Naive thymus-derived CD8-positive, alpha-beta T cell (primary cell): Measurements from ENCODE around the gene YY1. TPM values are rescaled to one million over a fixed set of nuclear protein-coding genes. Genes with fewer than 3 reads are reported as not detected.
"Not testable (repeated sequence)": the region's sequence is repeated elsewhere in the genome, so short reads cannot be mapped to it uniquely, and the experiment has no call there.

Experiments
- ATAC-seq, 2 donors: fragments of 150-1000 bp; cut with Tn5 transposase in 1 of 2; sonication (Bioruptor Pico), chemical (Tn5 transposase) in 1 of 2; 1 replicate in 1 of 2; 2 replicates in 1 of 2; pipeline ENCODE4 v1.10.0; 2021; ENCODE audit warnings: mild to moderate bottlenecking in 2 of 2, moderate library complexity in 2 of 2
- POLR2A ChIA-PET: fragments of 350-600 bp; sonication (Branson Sonifier 250); formaldehyde crosslinking; loops from one replicate; lab custom pipeline; 2021; ENCODE audit warnings: antibody characterized with exemption; lab: Charles Lee
- DNase-seq, 10 donors: peaks; one replicate each; pipeline versions ENCODE4 v3.0.0 to v3.0.0-alpha.2; 2020 to 2022
- H3K27ac Mint-ChIP-seq, 10 donors: one replicate each; pipeline ENCODE4 v1.8.0; 2020 to 2022; ENCODE audit warnings: mild to moderate bottlenecking in 10 of 10, mixed read lengths in 10 of 10, moderate library complexity in 4 of 10, inconsistent platforms in 1 of 10
- H3K27me3 Mint-ChIP-seq, 5 donors: one replicate each; pipeline ENCODE4 v1.8.0; 2021 to 2022; ENCODE audit warnings: mixed read lengths in 5 of 5
- H3K36me3 Mint-ChIP-seq, 3 donors: one replicate each; pipeline ENCODE4 v1.8.0; 2020 to 2022; ENCODE audit warnings: mixed read lengths in 3 of 3, mild to moderate bottlenecking in 2 of 3, inconsistent platforms in 1 of 3
- H3K4me1 Mint-ChIP-seq, 4 donors: one replicate each; pipeline ENCODE4 v1.8.0; 2021 to 2022; ENCODE audit warnings: mixed read lengths in 4 of 4
- H3K4me3 Mint-ChIP-seq, 10 donors: one replicate each; pipeline ENCODE4 v1.8.0; 2020 to 2022; ENCODE audit warnings: mild to moderate bottlenecking in 10 of 10, mixed read lengths in 10 of 10, moderate library complexity in 6 of 10, inconsistent platforms in 1 of 10
- H3K9me3 Mint-ChIP-seq, 9 donors: one replicate each; pipeline ENCODE4 v1.8.0; 2020 to 2022; ENCODE audit warnings: mixed read lengths in 9 of 9, mild to moderate bottlenecking in 3 of 9, inconsistent platforms in 1 of 9, moderate library complexity in 1 of 9
- polyA plus RNA-seq, 3 donors: library from polyadenylated mRNA; unstranded; fragments of 300-500 nt; fragmentation: Illumina TruSeq; gene quantifications; one replicate each; pipeline ENCODE4 v1.2.3, GENCODE V29; 2021
- total RNA-seq, 8 experiments: library from RNA in 2 of 8; stranded (reverse) in 2 of 8; gene quantifications; one replicate each; pipeline ENCODE4 v1.2.3 and lab custom pipeline; 2021 to 2026

The YY1 gene
- total and polyA plus RNA-seq, 5 experiments from 2014 or later, result 15.0 to 102 (median 16.5) TPM

DNA sequence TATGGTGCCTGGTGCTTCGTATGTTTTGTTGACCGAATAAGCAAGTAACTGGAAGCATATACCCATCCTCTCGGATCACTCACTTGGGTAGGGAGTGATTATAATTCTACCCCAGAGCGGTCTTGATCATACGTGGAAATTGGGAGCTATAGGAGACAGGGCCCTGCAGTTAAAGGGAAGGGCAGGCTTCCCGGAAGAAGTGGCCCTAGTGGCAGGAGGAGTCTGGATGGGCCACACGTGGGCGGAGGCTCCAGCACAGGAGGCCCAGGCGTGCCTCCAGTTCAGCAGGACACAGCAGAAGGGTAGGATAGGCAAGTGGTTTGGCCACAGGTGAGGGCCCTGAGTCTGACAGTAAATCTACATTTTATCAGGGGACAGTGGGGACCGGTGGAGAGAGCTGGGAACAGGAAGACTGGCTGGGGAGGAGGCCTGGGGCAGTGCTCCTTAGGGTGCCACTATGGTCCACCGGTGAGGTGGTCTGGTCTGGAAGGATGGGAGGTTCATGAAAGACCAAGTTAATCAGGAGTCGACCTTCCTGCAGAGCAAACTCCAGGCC is 23.5 kb upstream of the YY1 start:
- no peaks in the 10 kb centered on the region for H3K27me3 Mint-ChIP-seq
- peak overlapping the region in 9 of 10 donors; percentile 74 to 87 (median 81) for H3K4me3 Mint-ChIP-seq
- DNase-seq (no peak), ATAC-seq (no peak)
- peaks cover 16 to 45% (median 35%) of the 10 kb centered on the region in 4 donors for H3K4me1 Mint-ChIP-seq
- H3K27ac Mint-ChIP-seq, result peak overlapping the region; percentile 75 to 97 (median 90)
- no peaks in the 10 kb centered on the region for H3K9me3 Mint-ChIP-seq
- H3K36me3 Mint-ChIP-seq, result no peaks in the 10 kb centered on the region
- POLR2A ChIA-PET, result interaction anchor here (0.6 to 6.6 kb wide), 10 partner anchors 8 to 149 kb away, joined by 3 to 97 read pairs (median 4); partner anchors contain the start of gene YY1

DNA sequence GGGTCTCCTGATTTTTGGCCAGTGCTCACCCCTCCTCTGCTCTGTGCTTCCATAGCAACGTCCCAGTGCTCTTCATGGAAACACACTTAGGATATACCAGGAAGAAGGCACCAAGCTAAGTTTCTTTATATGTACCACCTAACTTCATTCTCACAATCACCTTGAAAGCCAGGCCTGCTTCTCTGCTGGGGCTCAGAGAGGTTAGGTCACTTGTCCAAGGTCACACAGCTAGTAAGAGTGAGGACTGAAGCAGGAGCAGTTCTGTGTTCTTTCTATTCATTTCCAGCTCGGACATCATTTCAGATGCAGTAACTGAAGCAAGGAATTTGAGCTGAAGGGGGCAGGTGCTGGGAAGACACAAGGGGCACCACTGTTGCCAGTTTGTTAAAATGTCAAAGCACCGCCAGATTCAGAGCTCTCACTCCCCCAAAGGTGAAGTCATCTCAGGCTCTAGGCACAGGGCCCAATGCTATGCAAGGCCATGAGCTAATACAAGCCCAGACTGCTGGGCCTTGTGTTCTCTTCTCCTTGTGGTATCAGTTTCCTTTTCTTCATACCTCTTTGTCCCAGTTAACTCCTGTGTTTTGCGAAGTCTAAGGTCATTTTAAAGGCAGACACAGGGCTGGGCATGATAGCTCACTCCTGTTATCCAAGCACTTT is 19.7 kb upstream of the YY1 start:
- no peak overlapping the region for H3K4me3 Mint-ChIP-seq
- no peaks in the 10 kb centered on the region for H3K36me3 Mint-ChIP-seq
- peak overlapping the region in 8 of 10 donors; percentile 39 to 87 (median 55) for H3K27ac Mint-ChIP-seq
- DNase-seq (no peak), ATAC-seq (no peak)
- no peaks in the 10 kb centered on the region for H3K27me3 Mint-ChIP-seq
- H3K4me1 Mint-ChIP-seq, result peaks cover 14 to 24% (median 18%) of the 10 kb centered on the region in 4 donors
- H3K9me3 Mint-ChIP-seq, result no peaks in the 10 kb centered on the region
- POLR2A ChIA-PET, result interaction anchor here (0.5 to 10.8 kb wide), 6 partner anchors 10 to 139 kb away, joined by 3 to 265 read pairs (median 4); partner anchors contain the start of gene YY1

DNA sequence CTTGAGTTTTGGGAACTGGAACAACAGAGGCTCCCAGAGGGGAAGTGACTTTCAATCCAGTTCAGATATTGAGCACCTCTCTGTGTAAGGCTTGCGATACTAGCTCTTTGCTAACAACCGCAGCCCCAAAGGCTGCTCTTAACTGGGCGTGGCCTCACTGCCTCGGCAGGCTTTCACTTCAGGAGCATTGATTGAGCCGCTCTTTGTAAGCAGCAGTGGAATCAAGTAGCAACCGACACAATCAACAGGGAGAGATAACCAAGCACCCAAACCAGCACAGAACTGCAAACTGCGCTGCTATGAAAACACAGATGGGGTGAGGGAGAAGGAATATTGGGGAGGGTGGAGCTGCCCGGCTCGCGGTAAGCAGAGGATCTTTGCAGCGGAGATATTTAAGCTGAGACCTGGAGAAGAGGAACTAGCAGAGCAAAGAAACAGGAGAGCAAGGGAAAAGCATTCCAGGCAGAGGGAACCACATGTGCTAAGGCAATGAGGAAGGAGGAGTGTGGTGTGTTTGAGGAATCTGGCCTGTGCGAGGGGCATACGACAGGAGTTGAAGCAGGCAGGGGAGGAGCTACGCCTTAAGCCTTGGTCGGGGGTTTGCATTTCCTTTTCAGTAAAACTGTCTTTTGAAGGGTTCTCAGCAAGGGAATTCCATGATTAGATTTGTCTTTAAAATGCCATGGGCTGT is 17.3 kb upstream of the YY1 start:
- POLR2A ChIA-PET, result interaction anchor here (0.5 to 10.8 kb wide), 17 partner anchors 8 to 538 kb away, joined by 3 to 265 read pairs (median 4); partner anchors contain the start of genes CYP46A1, EVL and YY1
- Mint-ChIP-seq H3K27me3 (no peaks in the 10 kb centered on the region), H3K4me1 (peaks cover 7 to 16% (median 14%) of the 10 kb centered on the region in 4 donors), H3K9me3 (no peaks in the 10 kb centered on the region), H3K27ac (no peak overlapping the region), H3K36me3 (no peaks in the 10 kb centered on the region), H3K4me3 (no peak overlapping the region)
- DNase-seq (peak; percentile 45 to 82 (median 64)), ATAC-seq (peak; percentile 93)

DNA sequence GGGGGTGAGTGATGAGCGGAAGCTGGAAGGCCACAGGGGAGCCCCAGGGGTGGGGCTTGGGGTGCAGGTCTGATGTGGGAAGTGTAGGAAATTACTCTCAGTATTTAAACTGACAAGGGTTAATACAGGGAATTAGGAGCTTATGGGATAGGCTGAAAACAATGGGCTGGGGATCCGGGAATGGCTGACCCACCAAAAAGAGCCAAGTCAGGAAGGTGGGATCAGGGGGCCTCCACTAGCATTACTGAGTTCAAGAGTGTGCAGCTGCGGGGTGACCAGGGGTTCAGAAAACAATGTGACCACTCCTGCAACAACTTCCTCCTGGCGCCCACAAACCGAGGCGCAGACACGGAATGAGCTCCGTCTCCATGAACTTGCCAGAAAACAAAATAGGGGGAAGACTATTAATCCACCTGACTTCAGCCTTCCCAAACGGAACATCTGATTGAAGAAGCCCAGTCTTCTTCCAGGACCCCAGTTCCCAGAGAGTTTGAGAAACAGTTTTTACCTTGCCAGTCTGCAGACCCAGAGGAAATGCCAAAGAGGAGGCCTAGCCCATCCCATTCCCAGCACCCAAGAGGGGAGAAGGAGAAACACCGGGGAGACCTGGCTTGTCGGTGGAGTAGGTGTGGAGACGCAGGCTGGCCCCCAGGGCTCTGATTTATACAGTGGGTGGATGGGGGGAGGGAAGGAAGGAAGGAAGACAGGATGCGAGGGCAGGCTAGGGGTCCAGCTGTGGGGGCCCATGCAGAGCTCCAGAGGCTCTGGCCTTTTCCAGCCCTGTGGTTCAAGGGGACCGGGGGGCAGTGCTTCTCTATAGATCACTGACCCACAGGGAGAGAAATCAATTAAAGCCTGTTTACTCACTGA is 16.5 kb upstream of the YY1 start:
- H3K4me3 Mint-ChIP-seq, result no peak overlapping the region
- POLR2A ChIA-PET, result interaction anchor here (0.5 to 10.8 kb wide), 14 partner anchors 9 to 155 kb away, joined by 3 to 265 read pairs (median 6); partner anchors contain the start of genes EVL and YY1
- no peaks in the 10 kb centered on the region for H3K27me3 Mint-ChIP-seq
- no peaks in the 10 kb centered on the region for H3K36me3 Mint-ChIP-seq
- H3K4me1 Mint-ChIP-seq, result peaks cover 7 to 17% (median 14%) of the 10 kb centered on the region in 4 donors
- H3K9me3 Mint-ChIP-seq, result no peaks in the 10 kb centered on the region
- DNase-seq (no peak), ATAC-seq (no peak)
- no peak overlapping the region for H3K27ac Mint-ChIP-seq

GRCh38 chr14:100223332-100224201 is 15.4 kb upstream of the YY1 start:
- ATAC-seq (peak; percentile 24 to 32), DNase-seq (peak in 2 of 10 donors; percentile 21 to 26)
- Mint-ChIP-seq H3K36me3 (no peaks in the 10 kb centered on the region), H3K4me1 (peaks cover 9 to 19% (median 16%) of the 10 kb centered on the region in 4 donors), H3K27ac (peak overlapping the region in 1 of 10 donors; percentile 95), H3K9me3 (no peaks in the 10 kb centered on the region), H3K4me3 (no peak overlapping the region), H3K27me3 (no peaks in the 10 kb centered on the region)
- POLR2A ChIA-PET, result interaction anchor here (0.5 to 10.8 kb wide), 15 partner anchors 10 to 619 kb away, joined by 3 to 265 read pairs (median 4); partner anchors contain the start of genes CCDC85C, EVL and YY1

- H3K36me3 Mint-ChIP-seq, result no peaks in the 10 kb centered on the region
- H3K27ac Mint-ChIP-seq, result peak overlapping the region in 1 of 10 donors; percentile 95
- POLR2A ChIA-PET, result interaction anchor here (0.6 to 10.8 kb wide), 13 partner anchors 11 to 989 kb away, joined by 3 to 265 read pairs (median 4); partner anchors contain the start of genes CCDC85C, EVL and YY1
- DNase-seq (peak in 3 of 10 donors; percentile 22 to 44 (median 35)), ATAC-seq (peak; percentile 22 to 32)
- peaks cover 14 to 23% (median 20%) of the 10 kb centered on the region in 4 donors for H3K4me1 Mint-ChIP-seq
- no peaks in the 10 kb centered on the region for H3K9me3 Mint-ChIP-seq
- H3K27me3 Mint-ChIP-seq, result no peaks in the 10 kb centered on the region
- H3K4me3 Mint-ChIP-seq, result no peak overlapping the region
Measured at GRCh38 chr14:100224229-100224866, 14.6 kb upstream of the YY1 start.

- H3K4me3 Mint-ChIP-seq, result peak overlapping the region in 7 of 10 donors; percentile 22 to 55 (median 39)
- peak overlapping the region in 7 of 10 donors; percentile 7 to 84 (median 54) for H3K27ac Mint-ChIP-seq
- no peaks in the 10 kb centered on the region for H3K27me3 Mint-ChIP-seq
- no peak for DNase-seq
- H3K9me3 Mint-ChIP-seq, result no peaks in the 10 kb centered on the region
- POLR2A ChIA-PET, result interaction anchor here (1.1 to 10.8 kb wide), 7 partner anchors 12 to 621 kb away, joined by 3 to 265 read pairs (median 10); partner anchors contain the start of genes CCDC85C, EVL and YY1
- ATAC-seq, result no peak
- peaks cover 0 to 2% (median 2%) of the 10 kb centered on the region in 3 donors for H3K36me3 Mint-ChIP-seq
- peaks cover 17 to 27% (median 23%) of the 10 kb centered on the region in 4 donors for H3K4me1 Mint-ChIP-seq
Measured at GRCh38 chr14:100225169-100225568, 13.8 kb upstream of the YY1 start.

GRCh38 chr14:100230361-100230760 is 8.6 kb upstream of the YY1 start:
- no peaks in the 10 kb centered on the region for H3K9me3 Mint-ChIP-seq
- peak overlapping the region; percentile 28 to 83 (median 52) for H3K27ac Mint-ChIP-seq
- DNase-seq (no peak), ATAC-seq (no peak)
- peaks cover 27 to 54% (median 41%) of the 10 kb centered on the region in 4 donors for H3K4me1 Mint-ChIP-seq
- peak overlapping the region in 1 of 10 donors; percentile 16 for H3K4me3 Mint-ChIP-seq
- no peaks in the 10 kb centered on the region for H3K27me3 Mint-ChIP-seq
- POLR2A ChIA-PET, result interaction anchor here (0.7 to 2.1 kb wide), 2 partner anchors 16 to 1857 kb away, joined by 3 to 8 read pairs; no protein-coding TSS in a partner anchor
- H3K36me3 Mint-ChIP-seq, result peaks cover 0 to 15% (median 2%) of the 10 kb centered on the region in 3 donors

DNA sequence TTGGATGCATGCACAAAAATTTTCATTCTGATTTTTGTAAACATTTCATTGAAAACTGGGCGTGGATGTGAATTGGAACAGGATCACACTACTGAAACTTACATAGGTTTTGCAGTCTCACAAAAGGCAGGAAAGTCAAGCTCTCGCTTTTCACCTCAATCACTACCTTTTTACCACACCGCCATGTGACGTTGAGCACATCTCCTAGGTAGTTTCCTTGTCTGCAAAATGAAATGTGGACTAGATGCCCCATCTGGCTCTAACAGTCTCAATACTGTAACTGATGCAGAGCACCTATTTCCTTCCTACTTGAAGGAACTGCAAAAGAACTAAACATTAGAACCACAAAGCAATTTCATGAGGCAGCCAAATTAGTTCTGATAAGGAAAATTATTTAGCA is 4.4 kb upstream of the YY1 start:
- H3K27me3 Mint-ChIP-seq, result no peaks in the 10 kb centered on the region
- peaks cover 32 to 58% (median 54%) of the 10 kb centered on the region in 4 donors for H3K4me1 Mint-ChIP-seq
- H3K4me3 Mint-ChIP-seq, result peak overlapping the region in 7 of 10 donors; percentile 5 to 81 (median 54)
- peaks cover 0 to 21% (median 2%) of the 10 kb centered on the region in 3 donors for H3K36me3 Mint-ChIP-seq
- DNase-seq (peak in 4 of 10 donors; percentile 21 to 49 (median 38)), ATAC-seq (peak in 1 of 2 donors; percentile 13)
- POLR2A ChIA-PET, result interaction anchor here (0.5 to 10.0 kb wide), 4 partner anchors 12 to 45 kb away, joined by 3 to 265 read pairs (median 26); no protein-coding TSS in a partner anchor
- H3K9me3 Mint-ChIP-seq, result no peaks in the 10 kb centered on the region
- peak overlapping the region in 9 of 10 donors; percentile 33 to 96 (median 85) for H3K27ac Mint-ChIP-seq

GRCh38 chr14:100236271-100236818 is 2.6 kb upstream of the YY1 start:
- not testable (repeated sequence) for H3K27me3 Mint-ChIP-seq, H3K9me3 Mint-ChIP-seq, ATAC-seq, DNase-seq
- Mint-ChIP-seq H3K4me1 (peaks cover 30 to 60% (median 57%) of the 10 kb centered on the region in 4 donors), H3K36me3 (peaks cover 0 to 17% (median 0%) of the 10 kb centered on the region in 3 donors), H3K4me3 (peak overlapping the region; percentile 72 to 98 (median 94)), H3K27ac (peak overlapping the region; percentile 91 to 98 (median 94))
- POLR2A ChIA-PET, result interaction anchor here (1.6 to 10.0 kb wide), 3 partner anchors 13 to 43 kb away, joined by 10 to 265 read pairs (median 47); no protein-coding TSS in a partner anchor
